Renal pelvis (tissue), 4 donors: ENCODE measurements around the gene DSG3. TPM values are rescaled to one million over a fixed set of nuclear protein-coding genes. Genes with fewer than 3 reads are reported as not detected.

Experiments used
- DNase-seq: peaks from one replicate; pipeline ENCODE4 v3.0.0-alpha.2; 2013
- polyA plus RNA-seq, 3 donors: library from polyadenylated mRNA; unstranded; fragments of 120-200 nt; gene quantifications; one replicate each; pipeline ENCODE4 v1.2.1, GENCODE V29; 2013; ENCODE audit not compliant: insufficient read length in 3 of 3

The DSG3 gene
- polyA plus RNA-seq, 3 donors, result not detected

DNA sequence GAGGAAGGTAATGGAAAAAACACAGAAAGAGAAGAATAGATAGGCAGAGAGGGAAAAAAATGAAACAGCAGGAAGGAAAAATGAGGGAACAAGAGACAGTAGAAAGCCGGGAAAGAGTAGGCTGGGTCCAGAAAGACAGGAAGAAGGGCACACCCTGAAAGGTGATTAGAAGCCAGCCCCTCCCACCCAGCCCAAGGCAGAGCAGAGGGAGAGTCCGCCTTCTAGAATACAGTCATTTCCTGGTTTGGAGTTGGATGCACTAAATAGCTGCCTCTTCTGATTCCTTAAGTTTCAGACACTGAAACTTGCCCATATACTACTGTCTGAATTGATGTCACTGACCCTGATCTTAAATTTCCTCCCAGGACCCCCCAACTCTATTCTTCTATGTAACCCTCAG, 17.9 kb upstream of the DSG3 start:
- DNase-seq, result no peak

- DNase-seq, result no peak
These were observed 17.5 kb upstream of the DSG3 start for GRCh38 chr18:31430072-31430471.

GRCh38 chr18:31430554-31430953, 17.0 kb upstream of the DSG3 start:
- no peak for DNase-seq

GRCh38 chr18:31432316-31432715, 15.2 kb upstream of the DSG3 start:
- DNase-seq, result no peak

- no peak for DNase-seq
These were observed 10.7 kb upstream of the DSG3 start for GRCh38 chr18:31436825-31437224.

- no peak for DNase-seq
These were observed 9.1 kb upstream of the DSG3 start for GRCh38 chr18:31438402-31438801.

DNA sequence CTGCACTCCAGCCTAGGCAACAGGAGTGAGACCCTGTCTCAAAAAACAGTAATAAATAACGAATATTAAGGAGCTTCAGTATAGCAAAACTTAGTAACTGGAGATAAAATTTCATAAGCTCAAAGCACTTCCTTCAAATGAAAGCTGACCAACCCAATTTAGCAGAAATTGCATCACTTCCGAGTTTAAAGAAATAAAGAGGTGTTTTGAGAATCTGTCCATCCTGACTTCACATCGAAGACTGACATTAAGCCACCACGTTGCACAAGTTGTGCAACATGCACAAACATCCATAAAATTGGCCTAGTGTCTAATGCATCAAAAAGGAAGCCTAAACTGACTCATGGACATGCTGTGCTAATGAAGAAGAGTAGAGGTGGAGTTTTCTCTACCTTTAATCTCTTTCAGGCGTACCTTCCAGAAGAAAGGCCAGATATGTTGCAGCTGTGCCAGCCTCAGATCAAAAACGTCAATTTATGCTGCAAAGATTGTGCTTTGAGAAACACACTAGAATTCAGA, 7.7 kb upstream of the DSG3 start:
- no peak for DNase-seq

GRCh38 chr18:31440787-31441186, 6.8 kb upstream of the DSG3 start:
- no peak for DNase-seq

- no peak for DNase-seq
These were observed 6.0 kb upstream of the DSG3 start for GRCh38 chr18:31441493-31441892.

DNA sequence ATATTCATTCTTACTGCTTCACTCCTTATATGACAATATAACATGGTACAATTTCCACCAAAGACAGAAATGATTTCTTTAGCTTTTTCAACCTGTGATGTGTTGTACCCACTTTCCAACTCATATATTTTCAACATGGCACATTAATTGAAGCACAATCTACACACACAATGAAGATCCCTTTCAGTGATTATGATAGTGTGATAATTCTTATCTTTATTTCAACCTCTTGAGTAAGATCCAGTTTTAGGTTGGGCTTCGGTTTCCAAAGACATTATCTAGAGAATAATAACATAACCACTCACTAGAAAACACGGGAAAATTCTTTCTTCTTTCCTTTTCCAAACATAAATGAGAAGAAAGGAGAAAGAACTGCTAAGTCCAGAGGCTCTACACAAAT, 3.4 kb upstream of the DSG3 start:
- no peak for DNase-seq

DNA sequence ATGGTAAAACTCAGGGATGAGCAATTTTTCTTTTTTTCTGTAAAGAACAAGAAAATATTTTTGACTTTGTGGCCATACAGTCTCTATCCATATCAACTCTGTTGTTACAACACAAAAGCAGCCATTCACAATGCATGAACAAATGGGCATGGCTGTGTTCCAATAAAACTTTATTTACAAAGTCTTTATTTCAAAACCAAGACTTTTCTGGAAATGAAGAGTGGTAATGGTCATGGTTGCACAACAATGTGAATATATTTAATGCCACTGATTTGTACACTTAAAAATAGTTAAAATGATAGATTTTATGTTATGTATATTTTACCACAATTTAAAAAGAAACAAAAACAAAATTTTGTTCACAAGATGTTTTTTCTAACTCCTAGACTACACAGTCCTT, 1.6 kb upstream of the DSG3 start:
- no peak for DNase-seq

GRCh38 chr18:31446854-31447253, 687 bp upstream of the DSG3 start:
- DNase-seq, result no peak

GRCh38 chr18:31450409-31450808, 2.9 kb downstream of the DSG3 start:
- DNase-seq, result no peak

GRCh38 chr18:31451625-31452024, 4.1 kb downstream of the DSG3 start:
- no peak for DNase-seq

GRCh38 chr18:31454066-31454708, 6.6 kb downstream of the DSG3 start:
- no peak for DNase-seq

DNA sequence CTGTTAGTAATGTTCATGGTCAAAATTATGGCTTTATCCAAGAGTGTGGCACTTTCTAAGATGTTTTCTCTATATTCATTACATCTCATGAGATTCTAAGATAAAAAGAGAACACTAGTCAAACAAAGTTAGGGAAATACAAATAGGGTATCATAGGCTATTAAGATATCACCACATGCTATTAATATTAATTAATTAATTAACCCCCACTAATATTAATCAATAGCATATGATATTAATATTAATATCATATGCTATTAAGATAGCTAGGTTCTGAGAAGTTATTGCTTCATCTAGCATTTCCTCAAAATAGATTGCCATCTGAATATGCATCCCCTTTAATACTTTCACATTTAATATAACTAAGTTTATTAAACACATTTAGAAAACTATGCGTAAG, 22.1 kb downstream of the DSG3 start:
- DNase-seq, result no peak

GRCh38 chr18:31478688-31479087, 31.1 kb downstream of the DSG3 start:
- no peak for DNase-seq

- DNase-seq, result no peak
These were observed 34.5 kb downstream of the DSG3 start for GRCh38 chr18:31482051-31482450.

- no peak for DNase-seq
These were observed 35.9 kb downstream of the DSG3 start for GRCh38 chr18:31483396-31483795.

- DNase-seq, result no peak
These were observed 36.9 kb downstream of the DSG3 start for GRCh38 chr18:31484461-31484860.

DNA sequence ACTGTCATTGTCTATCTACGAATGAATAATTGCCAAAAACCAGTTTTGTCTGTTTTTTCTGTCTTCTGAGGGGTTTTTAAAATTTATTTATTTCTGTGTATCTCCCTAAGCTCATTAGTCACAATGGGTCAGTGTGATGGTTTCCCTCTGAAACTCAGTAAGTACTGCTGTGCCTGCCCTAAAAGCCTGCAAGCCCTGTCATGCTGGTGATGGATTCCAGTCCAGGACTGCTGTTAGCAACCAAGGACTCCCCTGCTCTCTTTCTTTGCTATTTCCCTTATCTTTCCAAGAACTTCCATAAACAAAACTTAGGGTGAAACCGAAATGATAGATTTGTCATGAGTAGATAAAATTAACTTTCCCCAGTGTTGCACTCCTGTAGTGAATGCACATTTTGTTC, 38.6 kb downstream of the DSG3 start:
- DNase-seq, result no peak

DNA sequence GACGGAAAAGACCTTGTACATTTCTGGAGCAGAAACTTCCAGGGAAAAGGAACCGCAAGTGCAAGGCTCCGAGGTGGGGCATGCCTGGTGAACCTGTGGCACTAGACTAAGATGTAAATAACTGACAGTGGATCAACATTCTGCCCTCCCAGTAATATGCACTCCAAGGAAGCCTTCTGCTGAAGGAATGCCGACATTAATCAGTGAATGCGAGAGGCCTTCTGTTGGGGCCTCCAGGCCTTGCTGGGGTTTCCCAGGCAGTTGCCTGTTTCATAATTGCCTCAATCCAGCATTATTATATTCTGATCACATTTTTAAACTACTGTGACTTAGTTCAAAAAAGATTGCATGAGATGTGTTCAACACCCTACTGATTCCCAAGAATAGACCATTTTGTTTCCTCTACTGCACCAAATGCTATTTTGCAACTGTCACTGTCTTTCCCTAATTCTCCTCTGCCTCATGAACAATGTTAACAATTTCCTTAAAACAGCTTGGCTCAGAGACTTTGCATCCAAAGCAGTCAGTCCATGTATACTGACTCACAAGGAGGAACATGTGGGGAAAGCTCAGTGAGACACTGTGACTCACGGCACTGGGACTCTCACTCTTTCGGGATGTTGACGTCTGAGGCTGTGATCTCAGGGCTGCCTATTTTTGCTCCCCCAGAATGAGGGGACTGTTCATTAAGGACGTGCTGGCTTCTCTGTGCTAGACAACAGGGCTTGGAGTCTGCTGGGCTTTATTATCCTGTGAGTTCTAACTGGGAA, 39.9 kb downstream of the DSG3 start:
- no peak for DNase-seq

DNA sequence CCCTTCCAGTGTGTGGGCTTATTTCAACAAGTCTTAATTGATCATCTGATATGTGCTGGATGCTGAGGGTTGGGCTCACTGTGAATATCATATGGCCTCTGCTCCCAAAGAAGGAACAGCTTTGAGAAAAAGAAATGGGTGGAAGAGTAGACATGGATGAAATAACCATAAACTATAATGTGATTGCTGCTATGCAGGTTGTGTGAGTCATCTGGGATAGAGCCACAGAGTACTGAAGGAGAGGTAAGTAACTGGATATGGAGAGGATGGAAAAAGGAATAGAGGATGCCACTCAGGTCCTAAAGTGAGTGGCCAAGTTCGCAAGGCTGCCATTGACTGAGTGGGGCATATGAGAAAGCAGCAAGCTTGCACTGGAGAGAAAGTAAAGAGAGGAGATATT, 41.8 kb downstream of the DSG3 start:
- DNase-seq, result no peak

DNA sequence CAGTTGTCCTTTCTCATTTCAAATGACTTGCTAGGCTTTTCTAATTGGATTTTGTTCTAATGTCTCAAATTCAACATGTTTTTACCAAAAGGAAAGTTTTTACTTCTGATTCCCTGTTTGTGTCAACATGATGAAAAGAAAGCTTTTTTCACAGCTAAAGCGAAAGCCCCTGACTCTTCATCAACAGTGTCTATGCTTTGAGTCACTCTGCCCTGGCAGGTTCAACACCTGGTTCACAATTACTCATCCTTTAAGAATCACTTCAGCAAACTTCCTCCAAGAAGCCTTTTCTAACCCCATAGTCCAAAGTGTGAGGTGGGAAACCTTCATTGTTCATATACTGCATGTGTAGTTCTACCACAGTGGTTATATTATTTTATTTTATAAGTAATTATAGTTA, 42.8 kb downstream of the DSG3 start:
- DNase-seq, result no peak
